GM23338 (cell line): Measurements from ENCODE around the gene PLA2G2E. TPM values are rescaled to one million over a fixed set of nuclear protein-coding genes. Genes with fewer than 3 reads are reported as not detected.

Experiments used
- CREB1 ChIP-seq: fragments of 250-450 bp; sonication (Bioruptor Pico); IDR thresholded peaks from 2 replicates; pipeline ENCODE4 v1.5.0; 2020; ENCODE audit warnings: low read depth, mild to moderate bottlenecking, moderate library complexity
- EZH2phosphoT487 ChIP-seq: fragments of 200-600 bp; sonication (generic); IDR thresholded peaks from one replicate; pipeline ENCODE4 v1.8.1; 2018; ENCODE audit warnings: antibody characterized with exemption; ENCODE audit not compliant: unreplicated experiment
- JUNB ChIP-seq: IDR thresholded peaks from one replicate; pipeline ENCODE4 v1.6.1; 2016; ENCODE audit warnings: antibody characterized with exemption; ENCODE audit not compliant: unreplicated experiment
- NANOG ChIP-seq: IDR thresholded peaks from 2 replicates; pipeline ENCODE4 v1.6.1; 2016; ENCODE audit warnings: antibody characterized with exemption, borderline replicate concordance
- STAT1 ChIP-seq: IDR thresholded peaks from one replicate; pipeline ENCODE4 v1.6.1; 2016; ENCODE audit warnings: antibody characterized with exemption; ENCODE audit not compliant: unreplicated experiment
- polyA plus RNA-seq: library from polyadenylated mRNA; unstranded; fragments of >200 nt; fragmentation: Nextera tagmentation; extraction: Ambion mirVana; gene quantifications from 2 replicates; pipeline ENCODE4 v1.2.1, GENCODE V29; 2016
- total RNA-seq: library from RNA; depleted of rRNA; stranded (reverse); fragments of >200 nt; shearing (Covaris generic); gene quantifications from 2 replicates; pipeline ENCODE4 v1.2.3, GENCODE V29; 2014
- TF ChIP-seq, protein P1 (sequence below): fragments of 250-450 bp; sonication (Bioruptor Pico); IDR thresholded peaks from 2 replicates; pipeline ENCODE4 v1.5.0; 2020; ENCODE audit warnings: mild to moderate bottlenecking, moderate library complexity
- TF ChIP-seq, protein P2 (sequence below), 2 experiments: fragments of 200-600 bp in 1 of 2; sonication (generic) in 1 of 2; conservative IDR thresholded peaks; 2 replicates each; pipeline versions ENCODE4 v1.5.1 to v1.6.1; 2016 to 2017; ENCODE audit warnings: antibody characterized with exemption in 2 of 2, low read depth in 2 of 2, mild to moderate bottlenecking in 2 of 2, moderate library complexity in 1 of 2
- TF ChIP-seq, protein P3 (sequence below): IDR thresholded peaks from 2 replicates; pipeline ENCODE4 v1.6.1; 2016; ENCODE audit warnings: antibody characterized with exemption

Gene PLA2G2E
- total and polyA plus RNA-seq, 2 experiments from 2014 or later = not detected

GRCh38 chr1:19946331-19946751, 22.9 kb upstream of the PLA2G2E start (continued):
- TF ChIP-seq, protein P1, sequence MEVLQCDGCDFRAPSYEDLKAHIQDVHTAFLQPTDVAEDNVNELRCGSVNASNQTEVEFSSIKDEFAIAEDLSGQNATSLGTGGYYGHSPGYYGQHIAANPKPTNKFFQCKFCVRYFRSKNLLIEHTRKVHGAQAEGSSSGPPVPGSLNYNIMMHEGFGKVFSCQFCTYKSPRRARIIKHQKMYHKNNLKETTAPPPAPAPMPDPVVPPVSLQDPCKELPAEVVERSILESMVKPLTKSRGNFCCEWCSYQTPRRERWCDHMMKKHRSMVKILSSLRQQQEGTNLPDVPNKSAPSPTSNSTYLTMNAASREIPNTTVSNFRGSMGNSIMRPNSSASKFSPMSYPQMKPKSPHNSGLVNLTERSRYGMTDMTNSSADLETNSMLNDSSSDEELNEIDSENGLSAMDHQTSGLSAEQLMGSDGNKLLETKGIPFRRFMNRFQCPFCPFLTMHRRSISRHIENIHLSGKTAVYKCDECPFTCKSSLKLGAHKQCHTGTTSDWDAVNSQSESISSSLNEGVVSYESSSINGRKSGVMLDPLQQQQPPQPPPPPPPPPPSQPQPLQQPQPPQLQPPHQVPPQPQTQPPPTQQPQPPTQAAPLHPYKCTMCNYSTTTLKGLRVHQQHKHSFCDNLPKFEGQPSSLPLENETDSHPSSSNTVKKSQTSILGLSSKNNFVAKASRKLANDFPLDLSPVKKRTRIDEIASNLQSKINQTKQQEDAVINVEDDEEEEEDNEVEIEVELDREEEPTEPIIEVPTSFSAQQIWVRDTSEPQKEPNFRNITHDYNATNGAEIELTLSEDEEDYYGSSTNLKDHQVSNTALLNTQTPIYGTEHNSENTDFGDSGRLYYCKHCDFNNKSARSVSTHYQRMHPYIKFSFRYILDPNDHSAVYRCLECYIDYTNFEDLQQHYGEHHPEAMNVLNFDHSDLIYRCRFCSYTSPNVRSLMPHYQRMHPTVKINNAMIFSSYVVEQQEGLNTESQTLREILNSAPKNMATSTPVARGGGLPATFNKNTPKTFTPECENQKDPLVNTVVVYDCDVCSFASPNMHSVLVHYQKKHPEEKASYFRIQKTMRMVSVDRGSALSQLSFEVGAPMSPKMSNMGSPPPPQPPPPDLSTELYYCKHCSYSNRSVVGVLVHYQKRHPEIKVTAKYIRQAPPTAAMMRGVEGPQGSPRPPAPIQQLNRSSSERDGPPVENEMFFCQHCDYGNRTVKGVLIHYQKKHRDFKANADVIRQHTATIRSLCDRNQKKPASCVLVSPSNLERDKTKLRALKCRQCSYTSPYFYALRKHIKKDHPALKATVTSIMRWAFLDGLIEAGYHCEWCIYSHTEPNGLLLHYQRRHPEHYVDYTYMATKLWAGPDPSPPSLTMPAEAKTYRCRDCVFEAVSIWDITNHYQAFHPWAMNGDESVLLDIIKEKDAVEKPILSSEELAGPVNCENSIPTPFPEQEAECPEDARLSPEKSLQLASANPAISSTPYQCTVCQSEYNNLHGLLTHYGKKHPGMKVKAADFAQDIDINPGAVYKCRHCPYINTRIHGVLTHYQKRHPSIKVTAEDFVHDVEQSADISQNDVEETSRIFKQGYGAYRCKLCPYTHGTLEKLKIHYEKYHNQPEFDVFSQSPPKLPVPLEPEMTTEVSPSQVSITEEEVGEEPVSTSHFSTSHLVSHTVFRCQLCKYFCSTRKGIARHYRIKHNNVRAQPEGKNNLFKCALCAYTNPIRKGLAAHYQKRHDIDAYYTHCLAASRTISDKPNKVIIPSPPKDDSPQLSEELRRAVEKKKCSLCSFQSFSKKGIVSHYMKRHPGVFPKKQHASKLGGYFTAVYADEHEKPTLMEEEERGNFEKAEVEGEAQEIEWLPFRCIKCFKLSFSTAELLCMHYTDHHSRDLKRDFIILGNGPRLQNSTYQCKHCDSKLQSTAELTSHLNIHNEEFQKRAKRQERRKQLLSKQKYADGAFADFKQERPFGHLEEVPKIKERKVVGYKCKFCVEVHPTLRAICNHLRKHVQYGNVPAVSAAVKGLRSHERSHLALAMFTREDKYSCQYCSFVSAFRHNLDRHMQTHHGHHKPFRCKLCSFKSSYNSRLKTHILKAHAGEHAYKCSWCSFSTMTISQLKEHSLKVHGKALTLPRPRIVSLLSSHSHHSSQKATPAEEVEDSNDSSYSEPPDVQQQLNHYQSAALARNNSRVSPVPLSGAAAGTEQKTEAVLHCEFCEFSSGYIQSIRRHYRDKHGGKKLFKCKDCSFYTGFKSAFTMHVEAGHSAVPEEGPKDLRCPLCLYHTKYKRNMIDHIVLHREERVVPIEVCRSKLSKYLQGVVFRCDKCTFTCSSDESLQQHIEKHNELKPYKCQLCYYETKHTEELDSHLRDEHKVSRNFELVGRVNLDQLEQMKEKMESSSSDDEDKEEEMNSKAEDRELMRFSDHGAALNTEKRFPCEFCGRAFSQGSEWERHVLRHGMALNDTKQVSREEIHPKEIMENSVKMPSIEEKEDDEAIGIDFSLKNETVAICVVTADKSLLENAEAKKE (CRISPR knock-in tag) = no peak
- TF ChIP-seq, protein P2, sequence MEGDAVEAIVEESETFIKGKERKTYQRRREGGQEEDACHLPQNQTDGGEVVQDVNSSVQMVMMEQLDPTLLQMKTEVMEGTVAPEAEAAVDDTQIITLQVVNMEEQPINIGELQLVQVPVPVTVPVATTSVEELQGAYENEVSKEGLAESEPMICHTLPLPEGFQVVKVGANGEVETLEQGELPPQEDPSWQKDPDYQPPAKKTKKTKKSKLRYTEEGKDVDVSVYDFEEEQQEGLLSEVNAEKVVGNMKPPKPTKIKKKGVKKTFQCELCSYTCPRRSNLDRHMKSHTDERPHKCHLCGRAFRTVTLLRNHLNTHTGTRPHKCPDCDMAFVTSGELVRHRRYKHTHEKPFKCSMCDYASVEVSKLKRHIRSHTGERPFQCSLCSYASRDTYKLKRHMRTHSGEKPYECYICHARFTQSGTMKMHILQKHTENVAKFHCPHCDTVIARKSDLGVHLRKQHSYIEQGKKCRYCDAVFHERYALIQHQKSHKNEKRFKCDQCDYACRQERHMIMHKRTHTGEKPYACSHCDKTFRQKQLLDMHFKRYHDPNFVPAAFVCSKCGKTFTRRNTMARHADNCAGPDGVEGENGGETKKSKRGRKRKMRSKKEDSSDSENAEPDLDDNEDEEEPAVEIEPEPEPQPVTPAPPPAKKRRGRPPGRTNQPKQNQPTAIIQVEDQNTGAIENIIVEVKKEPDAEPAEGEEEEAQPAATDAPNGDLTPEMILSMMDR (conservative IDR thresholded peaks at IDR 0.05; ENCODE audit: low read depth in 2 of 2) = no peak
- TF ChIP-seq JUNB (no peak), EZH2phosphoT487 (no peak), STAT1 (no peak), NANOG (no peak), CREB1 (CRISPR knock-in tag) (no peak)
- TF ChIP-seq, protein P3, sequence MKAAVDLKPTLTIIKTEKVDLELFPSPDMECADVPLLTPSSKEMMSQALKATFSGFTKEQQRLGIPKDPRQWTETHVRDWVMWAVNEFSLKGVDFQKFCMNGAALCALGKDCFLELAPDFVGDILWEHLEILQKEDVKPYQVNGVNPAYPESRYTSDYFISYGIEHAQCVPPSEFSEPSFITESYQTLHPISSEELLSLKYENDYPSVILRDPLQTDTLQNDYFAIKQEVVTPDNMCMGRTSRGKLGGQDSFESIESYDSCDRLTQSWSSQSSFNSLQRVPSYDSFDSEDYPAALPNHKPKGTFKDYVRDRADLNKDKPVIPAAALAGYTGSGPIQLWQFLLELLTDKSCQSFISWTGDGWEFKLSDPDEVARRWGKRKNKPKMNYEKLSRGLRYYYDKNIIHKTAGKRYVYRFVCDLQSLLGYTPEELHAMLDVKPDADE = no peak
